ENCODE results near the gene PAX4.
A peak's percentile ranks its signal among the peaks of the same experiment; 100 is the strongest.
"Not testable (repeated sequence)": the region's sequence is repeated elsewhere in the genome, so short reads cannot be mapped to it uniquely, and the experiment has no call there.

The PAX4 gene

DNA sequence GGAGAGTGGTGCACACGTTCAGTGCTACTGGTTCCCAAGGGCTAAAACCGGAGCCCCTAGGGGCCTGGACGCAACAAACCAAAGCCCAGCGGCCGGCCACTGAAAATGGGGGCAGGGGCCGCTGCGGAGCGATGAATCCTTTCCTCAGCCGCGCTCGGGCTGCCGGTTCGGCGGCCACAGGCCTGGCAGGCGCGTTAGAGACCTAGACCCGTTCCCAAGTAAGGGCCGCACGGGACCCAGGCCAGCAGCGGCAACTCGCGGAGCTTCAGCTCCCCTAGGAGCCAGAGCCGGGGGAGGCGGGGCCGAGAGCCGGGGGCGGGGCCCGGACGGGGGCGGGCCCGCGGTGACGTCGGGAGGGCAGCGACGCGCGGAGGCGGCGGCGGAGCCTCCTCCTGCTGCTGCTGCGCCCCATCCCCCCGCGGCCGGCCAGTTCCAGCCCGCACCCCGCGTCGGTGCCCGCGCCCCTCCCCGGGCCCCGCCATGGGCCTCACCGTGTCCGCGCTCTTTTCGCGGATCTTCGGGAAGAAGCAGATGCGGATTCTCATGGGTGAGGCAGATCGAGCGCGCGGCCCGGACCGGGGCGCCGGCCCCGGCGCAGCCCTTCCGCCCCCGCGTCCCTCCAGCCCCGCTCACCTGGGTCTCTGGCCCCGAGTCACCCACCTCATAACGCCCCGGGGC, 29.8 kb downstream of the PAX4 start, which contains the start of gene ARF5:
ARF5 (plus strand) TSS at position 393 of the 678 bp plus-strand sequence; CDS start at position 481, 88 bp downstream.
- Mint-ChIP-seq H3K9me3 (no peaks in the 10 kb centered on the region), H3K4me1 (ENCODE audit: low read depth in 2 of 2) (peaks cover 42 to 46% of the 10 kb centered on the region in 2 donors), H3K4me3 (peak within 1 kb of the TSS; percentile 92 to 99), H3K27me3 (no peaks in the 10 kb centered on the region), H3K27ac (peak within 1 kb of the TSS; percentile 91 to 96), H3K36me3 (ENCODE audit: insufficient read depth) (peaks cover 25% of the 10 kb centered on the region)
- peak; percentile 80 for ATAC-seq (replicated peaks)
- peak; percentile 79 to 89 (median 87) for DNase-seq

DNA sequence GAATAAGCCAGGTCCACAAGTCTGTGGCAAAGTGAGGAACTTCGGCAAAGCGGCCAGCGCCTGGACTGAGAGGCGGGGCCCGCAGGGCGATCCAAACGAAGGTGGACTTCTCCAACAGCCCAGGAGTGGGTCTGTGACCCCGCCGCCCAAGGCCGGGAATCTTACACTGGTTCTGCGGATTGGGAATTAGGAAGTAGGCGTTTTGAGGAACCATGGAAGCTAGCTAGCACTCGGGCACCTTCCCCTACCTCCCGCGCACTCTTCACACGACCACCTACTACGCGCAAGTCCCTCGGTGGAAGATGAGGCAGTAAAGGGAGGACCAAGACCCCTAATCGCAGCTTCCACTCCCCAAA, 30.3 kb downstream of the PAX4 start:
- DNase-seq = no peak
- peak overlapping the region in 1 of 2 donors; percentile 20 for H3K27ac Mint-ChIP-seq
- peaks cover 47 to 52% of the 10 kb centered on the region in 2 donors for H3K4me1 Mint-ChIP-seq (ENCODE audit: low read depth in 2 of 2)

DNA sequence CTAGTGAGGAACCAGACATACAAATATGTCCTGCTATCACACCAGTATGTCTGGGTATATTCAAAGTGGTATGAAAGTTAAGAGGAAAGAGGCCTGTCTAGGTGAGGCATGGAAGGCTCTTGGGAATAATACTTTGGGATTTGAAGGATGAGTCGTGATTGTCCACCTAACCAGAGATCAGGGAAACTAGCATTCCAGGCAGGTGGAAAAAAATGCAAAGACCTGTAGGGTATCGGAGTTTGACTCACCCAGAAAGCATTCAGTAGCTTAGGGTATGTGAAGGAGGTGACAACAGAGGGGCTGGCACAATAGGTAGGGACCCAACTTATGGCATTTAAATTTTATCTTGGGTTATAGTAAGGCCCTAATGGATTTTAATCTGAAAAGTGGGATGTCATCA, 31.6 kb downstream of the PAX4 start:
- Mint-ChIP-seq H3K4me1 (ENCODE audit: low read depth in 2 of 2) (peaks cover 56 to 63% of the 10 kb centered on the region in 2 donors), H3K9me3 (no peaks in the 10 kb centered on the region), H3K27ac (no peak overlapping the region), H3K36me3 (ENCODE audit: insufficient read depth) (peaks cover 26% of the 10 kb centered on the region), H3K27me3 (no peaks in the 10 kb centered on the region), H3K4me3 (peak overlapping the region; percentile 90 to 92)
- DNase-seq = no peak
- ATAC-seq (replicated peaks) = no peak

More for the DNA sequence above, 30.3 kb downstream of the PAX4 start:
- ATAC-seq (replicated peaks) = no peak
- peak overlapping the region; percentile 90 to 92 for H3K4me3 Mint-ChIP-seq
- H3K36me3 Mint-ChIP-seq (ENCODE audit: insufficient read depth) = peaks cover 31% of the 10 kb centered on the region
- H3K27me3 Mint-ChIP-seq = no peaks in the 10 kb centered on the region
- H3K9me3 Mint-ChIP-seq = no peaks in the 10 kb centered on the region

DNA sequence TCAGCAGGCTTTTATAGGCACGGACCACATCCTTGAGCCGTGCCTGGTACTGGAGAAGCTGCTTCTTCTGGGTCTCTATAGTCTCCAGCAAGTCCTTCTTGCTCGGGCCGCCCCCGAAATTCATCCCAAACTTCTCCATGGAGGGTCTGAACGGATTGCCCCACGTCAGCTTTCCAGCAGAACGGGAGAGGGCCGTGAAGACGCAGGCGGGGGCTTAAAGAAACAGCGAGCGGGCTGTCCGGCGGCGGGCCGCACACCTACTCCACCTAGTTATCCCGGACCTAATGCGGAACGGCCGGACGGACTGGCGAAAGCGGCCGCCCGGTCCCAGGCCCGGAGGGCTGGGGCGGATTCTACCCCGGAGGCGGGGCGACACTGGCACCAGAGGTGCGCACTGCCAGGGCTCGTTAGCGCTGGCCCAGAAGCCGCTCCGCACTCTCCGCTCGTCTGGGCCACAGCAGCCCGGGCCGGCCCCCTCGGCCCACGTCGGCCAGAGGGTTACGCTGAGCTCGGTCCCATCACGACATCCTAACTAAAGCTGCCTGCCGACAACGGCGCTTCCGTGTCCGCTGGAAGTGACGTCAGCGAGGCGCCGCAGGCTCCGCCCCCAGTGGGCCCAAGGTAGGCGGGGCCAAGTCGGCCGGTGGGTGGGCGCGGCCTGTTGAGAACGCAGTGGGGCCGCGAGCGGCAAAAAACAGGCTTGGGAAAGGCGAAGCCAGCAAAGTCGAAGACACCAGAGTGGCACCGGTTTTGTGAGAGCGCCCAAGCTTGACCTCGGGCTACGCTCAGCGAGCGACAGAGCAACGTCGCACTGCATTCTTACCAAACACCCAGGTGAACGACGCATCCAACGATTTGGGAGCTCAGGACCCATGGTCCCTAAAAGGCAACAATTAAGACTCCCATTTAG, 32.6 kb downstream of the PAX4 start, which contains the start of gene GCC1:
GCC1 (minus strand) TSS at position 553 of the 910 bp plus-strand sequence; CDS start at position 139, 414 bp downstream.
- peaks cover 54 to 72% of the 10 kb centered on the region in 2 donors for H3K4me1 Mint-ChIP-seq (ENCODE audit: low read depth in 2 of 2)
- no peaks in the 10 kb centered on the region for H3K27me3 Mint-ChIP-seq
- peak; percentile 76 for ATAC-seq (replicated peaks)
- peak within 1 kb of the TSS; percentile 90 to 92 for H3K4me3 Mint-ChIP-seq
- peaks cover 20% of the 10 kb centered on the region for H3K36me3 Mint-ChIP-seq (ENCODE audit: insufficient read depth)
- H3K27ac Mint-ChIP-seq = peak within 1 kb of the TSS; percentile 88 to 95
- H3K9me3 Mint-ChIP-seq = no peaks in the 10 kb centered on the region
- peak; percentile 95 to 97 (median 97) for DNase-seq

DNA sequence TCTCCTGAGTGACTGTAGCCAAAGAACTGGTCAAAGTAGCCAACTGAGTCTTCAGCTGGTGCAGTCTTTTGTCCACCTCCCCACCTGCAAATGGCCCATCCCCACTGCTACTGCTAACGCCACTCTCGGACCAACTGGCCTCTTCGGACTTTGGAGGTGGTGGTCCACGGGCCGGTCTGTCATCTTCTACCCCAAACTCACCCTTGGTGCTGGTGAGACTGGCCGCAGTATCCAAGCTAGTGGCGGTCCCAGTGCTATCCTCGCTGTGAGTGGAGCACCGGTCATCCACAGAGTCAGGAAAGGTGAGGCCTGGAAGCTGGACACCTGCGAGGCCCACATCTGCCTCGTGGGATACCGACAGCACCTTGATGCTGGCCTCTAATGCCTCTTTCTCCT, 33.3 kb downstream of the PAX4 start:
- H3K4me3 Mint-ChIP-seq = peak overlapping the region; percentile 90 to 92
- no peaks in the 10 kb centered on the region for H3K9me3 Mint-ChIP-seq
- H3K27me3 Mint-ChIP-seq = no peaks in the 10 kb centered on the region
- DNase-seq = no peak
- peaks cover 51 to 73% of the 10 kb centered on the region in 2 donors for H3K4me1 Mint-ChIP-seq (ENCODE audit: low read depth in 2 of 2)
- H3K27ac Mint-ChIP-seq = peak overlapping the region; percentile 88 to 95
- H3K36me3 Mint-ChIP-seq (ENCODE audit: insufficient read depth) = peaks cover 22% of the 10 kb centered on the region
- ATAC-seq (replicated peaks) = no peak

DNA sequence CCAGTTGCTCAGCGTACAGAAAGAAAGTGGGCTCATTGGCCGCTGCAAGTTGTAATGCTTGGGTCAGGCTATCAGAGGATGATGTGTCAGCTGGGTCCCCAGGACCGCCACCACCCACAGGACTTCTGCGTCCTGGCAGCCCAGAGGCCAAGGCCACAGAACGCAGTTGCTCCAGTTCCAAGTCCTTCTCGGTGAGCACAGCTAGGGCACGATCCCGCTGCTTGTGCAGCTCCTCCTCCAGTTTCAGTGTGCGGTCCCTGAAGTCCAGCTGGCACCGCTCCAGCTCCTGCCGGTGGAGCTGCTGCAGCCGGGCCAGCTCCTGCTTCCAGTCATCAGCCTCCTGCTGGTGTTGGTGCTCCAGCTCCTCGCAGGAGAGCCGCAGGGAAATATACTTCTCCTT, 35.6 kb downstream of the PAX4 start:
- H3K36me3 Mint-ChIP-seq (ENCODE audit: insufficient read depth) = peaks cover 26% of the 10 kb centered on the region

DNA sequence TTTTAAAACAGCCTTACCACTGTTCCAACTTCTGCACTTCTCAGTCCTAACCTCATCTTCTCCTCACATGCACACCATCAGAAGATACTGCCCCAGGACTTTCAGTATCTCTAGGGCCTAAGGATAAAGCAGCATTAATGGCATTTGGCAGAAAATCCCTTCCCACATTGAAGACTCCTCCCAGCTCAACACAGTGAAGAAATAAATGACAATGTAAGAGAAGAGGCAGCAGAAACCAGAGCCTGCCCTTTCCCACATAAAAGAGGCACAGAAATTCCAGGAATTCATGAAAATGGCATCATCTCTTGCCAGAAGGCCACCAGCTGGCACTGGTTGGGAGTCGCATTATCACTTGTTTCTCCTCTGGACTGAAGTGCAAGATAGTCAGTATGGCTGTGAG, 36.2 kb downstream of the PAX4 start:
- Mint-ChIP-seq H3K27me3 (no peaks in the 10 kb centered on the region), H3K4me3 (peak overlapping the region; percentile 39 to 60), H3K4me1 (ENCODE audit: low read depth in 2 of 2) (peaks cover 47 to 68% of the 10 kb centered on the region in 2 donors), H3K9me3 (no peaks in the 10 kb centered on the region), H3K36me3 (ENCODE audit: insufficient read depth) (peaks cover 29% of the 10 kb centered on the region), H3K27ac (peak overlapping the region in 1 of 2 donors; percentile 42)
- no peak for DNase-seq
- no peak for ATAC-seq (replicated peaks)

More for the DNA sequence above, 35.6 kb downstream of the PAX4 start:
- DNase-seq = no peak
- H3K4me1 Mint-ChIP-seq (ENCODE audit: low read depth in 2 of 2) = peaks cover 47 to 68% of the 10 kb centered on the region in 2 donors
- H3K27ac Mint-ChIP-seq = no peak overlapping the region
- no peaks in the 10 kb centered on the region for H3K9me3 Mint-ChIP-seq
- ATAC-seq (replicated peaks) = no peak
- peak overlapping the region; percentile 39 to 60 for H3K4me3 Mint-ChIP-seq
- no peaks in the 10 kb centered on the region for H3K27me3 Mint-ChIP-seq

DNA sequence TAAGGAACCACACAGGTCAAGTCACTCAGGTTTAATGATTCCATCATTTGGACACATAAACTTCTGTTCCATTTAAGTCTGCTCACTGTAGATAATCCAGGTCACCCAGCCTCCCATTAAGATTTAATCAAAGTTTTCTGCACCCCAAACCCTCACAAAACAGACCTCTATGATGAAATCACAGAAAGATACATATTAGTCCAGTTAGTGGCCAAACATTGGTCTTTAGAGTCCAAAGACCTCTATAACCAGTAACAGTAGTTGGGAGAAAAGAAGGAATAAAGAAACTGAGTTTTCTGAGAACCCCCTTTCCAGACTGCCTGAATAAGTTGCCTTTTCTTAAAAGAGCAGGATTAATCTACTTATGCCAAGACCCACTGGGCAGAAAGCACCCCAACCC, 37.3 kb downstream of the PAX4 start:
- DNase-seq (no peak), ATAC-seq (replicated peaks) (no peak)
- no peaks in the 10 kb centered on the region for H3K9me3 Mint-ChIP-seq
- peaks cover 44 to 57% of the 10 kb centered on the region in 2 donors for H3K4me1 Mint-ChIP-seq (ENCODE audit: low read depth in 2 of 2)
- no peaks in the 10 kb centered on the region for H3K27me3 Mint-ChIP-seq
- H3K4me3 Mint-ChIP-seq = no peak overlapping the region
- H3K27ac Mint-ChIP-seq = peak overlapping the region in 1 of 2 donors; percentile 62
- H3K36me3 Mint-ChIP-seq (ENCODE audit: insufficient read depth) = peaks cover 29% of the 10 kb centered on the region

DNA sequence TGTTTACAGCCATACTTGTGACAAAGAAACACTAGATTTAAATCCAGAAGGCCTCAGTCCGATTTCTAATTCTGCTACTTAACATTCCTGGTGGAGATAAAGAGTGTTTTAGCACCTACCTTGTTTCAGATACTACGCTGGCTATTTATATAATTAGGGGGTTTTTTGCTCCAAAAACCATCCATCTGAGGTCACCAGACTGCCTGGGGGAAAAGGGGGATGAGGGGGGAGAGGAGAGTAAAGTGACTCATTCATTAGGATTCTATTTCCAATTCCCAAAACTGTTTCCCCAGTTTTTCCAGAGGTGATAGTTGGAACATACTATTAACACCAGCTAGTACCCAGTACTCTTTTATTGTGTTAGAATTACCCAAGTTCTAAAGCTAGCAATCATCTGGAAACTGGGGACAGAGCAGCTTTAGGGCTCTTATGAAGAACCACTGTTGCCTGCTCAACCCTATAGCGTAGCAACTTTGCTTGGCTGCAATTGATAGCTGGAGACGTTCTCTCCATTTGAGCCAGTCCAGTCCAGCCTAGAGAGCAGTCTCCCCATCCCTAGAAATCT, 39.1 kb downstream of the PAX4 start:
- no peak for ATAC-seq (replicated peaks)
- peaks cover 37 to 42% of the 10 kb centered on the region in 2 donors for H3K4me1 Mint-ChIP-seq (ENCODE audit: low read depth in 2 of 2)
- no peak overlapping the region for H3K27ac Mint-ChIP-seq
- peaks cover 25% of the 10 kb centered on the region for H3K36me3 Mint-ChIP-seq (ENCODE audit: insufficient read depth)
- no peaks in the 10 kb centered on the region for H3K27me3 Mint-ChIP-seq
- H3K9me3 Mint-ChIP-seq = no peaks in the 10 kb centered on the region
- H3K4me3 Mint-ChIP-seq = no peak overlapping the region
- no peak for DNase-seq

DNA sequence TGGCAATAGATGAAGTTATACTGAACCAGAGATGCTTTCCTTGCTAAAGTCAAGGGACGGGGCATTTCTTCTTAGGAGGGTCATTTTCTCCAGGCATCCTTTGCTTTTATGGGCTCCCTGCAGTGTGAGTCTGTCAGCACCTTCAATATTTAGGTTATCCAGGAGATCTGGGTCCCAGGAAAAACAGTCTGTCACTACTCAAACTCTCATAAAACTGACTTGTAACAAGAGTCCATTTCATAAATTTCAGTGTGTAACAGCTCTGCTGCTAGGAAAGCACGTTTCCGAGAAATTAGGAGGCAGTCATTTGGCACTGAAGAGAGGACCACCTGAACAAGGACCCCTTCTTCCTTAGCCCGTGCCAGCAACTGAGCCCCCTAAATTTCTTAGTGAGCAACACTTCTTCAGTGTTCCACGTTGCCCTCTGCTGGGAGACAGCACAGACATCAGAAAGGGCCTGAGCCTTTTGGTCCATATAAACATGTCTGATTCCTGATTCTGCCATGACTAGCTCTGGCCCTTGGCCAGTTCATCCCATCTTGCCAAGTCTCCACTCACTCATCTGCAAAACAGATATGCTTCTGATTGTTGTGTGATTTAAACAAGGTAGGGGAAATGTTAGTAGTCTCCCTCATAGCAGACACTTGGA, 39.8 kb downstream of the PAX4 start:
- ATAC-seq (replicated peaks) (no peak), DNase-seq (no peak)
- H3K36me3 Mint-ChIP-seq (ENCODE audit: insufficient read depth) = peaks cover 21% of the 10 kb centered on the region

DNA sequence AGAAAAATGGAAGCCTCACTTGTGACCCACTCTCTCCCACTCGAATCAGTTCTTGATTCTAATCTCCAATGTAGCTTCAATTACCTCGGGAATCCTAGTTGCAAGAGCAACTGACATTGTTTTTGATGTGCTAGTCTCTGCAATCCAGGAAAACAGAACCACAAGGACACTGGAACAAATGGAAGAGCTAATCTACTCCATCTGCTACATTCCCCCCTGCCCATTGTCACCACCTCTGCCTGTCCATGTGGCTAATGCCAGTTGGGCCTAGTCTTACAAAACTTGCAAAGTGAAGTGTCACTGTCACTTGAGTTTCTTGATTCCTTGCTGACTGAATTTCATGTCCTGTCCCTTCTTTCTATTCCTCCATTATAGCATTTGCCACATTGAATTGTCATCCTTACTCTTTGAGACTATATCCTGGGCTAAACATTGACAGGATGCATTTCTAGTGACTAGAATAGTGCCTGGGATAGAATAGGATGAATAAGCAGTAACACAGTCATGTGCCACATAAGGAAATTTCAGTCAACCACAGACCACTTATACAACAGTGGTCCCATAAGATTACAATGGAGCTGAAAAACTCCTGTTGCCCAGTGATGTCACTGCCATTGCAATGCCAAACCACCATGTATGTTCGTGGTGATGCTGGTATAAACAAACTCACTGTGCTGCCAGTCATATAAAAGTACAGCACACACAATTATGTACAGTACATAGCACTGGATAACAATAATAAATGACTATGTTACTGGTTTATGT, 46.0 kb downstream of the PAX4 start:
- Mint-ChIP-seq H3K9me3 (no peaks in the 10 kb centered on the region), H3K36me3 (ENCODE audit: insufficient read depth) (peaks cover 5% of the 10 kb centered on the region), H3K4me3 (no peak overlapping the region), H3K27me3 (no peaks in the 10 kb centered on the region), H3K27ac (no peak overlapping the region), H3K4me1 (ENCODE audit: low read depth in 2 of 2) (peaks cover 4 to 7% of the 10 kb centered on the region in 2 donors)
- DNase-seq (no peak), ATAC-seq (replicated peaks) (no peak)

More for the DNA sequence above, 39.8 kb downstream of the PAX4 start:
- H3K4me1 Mint-ChIP-seq (ENCODE audit: low read depth in 2 of 2) = peaks cover 30 to 36% of the 10 kb centered on the region in 2 donors
- H3K4me3 Mint-ChIP-seq = no peak overlapping the region
- no peaks in the 10 kb centered on the region for H3K27me3 Mint-ChIP-seq
- H3K9me3 Mint-ChIP-seq = no peaks in the 10 kb centered on the region
- H3K27ac Mint-ChIP-seq = no peak overlapping the region

DNA sequence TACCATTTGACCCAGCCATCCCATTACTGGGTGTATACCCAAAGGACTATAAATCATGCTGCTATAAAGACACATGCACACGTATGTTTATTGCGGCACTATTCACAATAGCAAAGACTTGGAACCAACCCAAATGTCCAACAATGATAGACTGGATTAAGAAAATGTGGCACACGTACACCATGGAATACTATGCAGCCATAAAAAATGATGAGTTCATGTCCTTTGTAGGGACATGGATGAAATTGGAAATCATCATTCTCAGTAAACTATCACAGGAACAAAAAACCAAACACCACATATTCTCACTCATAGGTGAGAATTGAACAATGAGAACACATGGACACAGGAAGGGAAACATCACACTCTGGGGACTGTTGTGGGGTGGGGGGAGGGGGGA, 49.9 kb downstream of the PAX4 start:
- H3K4me1 Mint-ChIP-seq (ENCODE audit: low read depth in 2 of 2); H3K27me3 Mint-ChIP-seq; H3K27ac Mint-ChIP-seq; ATAC-seq (replicated peaks); DNase-seq; H3K9me3 Mint-ChIP-seq; H3K4me3 Mint-ChIP-seq; H3K36me3 Mint-ChIP-seq (ENCODE audit: insufficient read depth): not testable (repeated sequence)
